Activated T-helper 1 cell treated with anti-CD3 and anti-CD28 coated beads, Interleukin-2, amount 50 U/mL, for 16 hours (primary cell): ENCODE results near the gene ANKRD10.

Experiments
- DNase-seq, 2 donors: peaks; one replicate each; pipeline ENCODE4 v3.0.0-alpha.2; 2020; ENCODE audit warnings: low read depth in 1 of 2, low spot score in 1 of 2

ANKRD10 gene

GRCh38 chr13:110944968-110945927, 30.4 kb upstream of the ANKRD10 start:
- no peak for DNase-seq

DNA sequence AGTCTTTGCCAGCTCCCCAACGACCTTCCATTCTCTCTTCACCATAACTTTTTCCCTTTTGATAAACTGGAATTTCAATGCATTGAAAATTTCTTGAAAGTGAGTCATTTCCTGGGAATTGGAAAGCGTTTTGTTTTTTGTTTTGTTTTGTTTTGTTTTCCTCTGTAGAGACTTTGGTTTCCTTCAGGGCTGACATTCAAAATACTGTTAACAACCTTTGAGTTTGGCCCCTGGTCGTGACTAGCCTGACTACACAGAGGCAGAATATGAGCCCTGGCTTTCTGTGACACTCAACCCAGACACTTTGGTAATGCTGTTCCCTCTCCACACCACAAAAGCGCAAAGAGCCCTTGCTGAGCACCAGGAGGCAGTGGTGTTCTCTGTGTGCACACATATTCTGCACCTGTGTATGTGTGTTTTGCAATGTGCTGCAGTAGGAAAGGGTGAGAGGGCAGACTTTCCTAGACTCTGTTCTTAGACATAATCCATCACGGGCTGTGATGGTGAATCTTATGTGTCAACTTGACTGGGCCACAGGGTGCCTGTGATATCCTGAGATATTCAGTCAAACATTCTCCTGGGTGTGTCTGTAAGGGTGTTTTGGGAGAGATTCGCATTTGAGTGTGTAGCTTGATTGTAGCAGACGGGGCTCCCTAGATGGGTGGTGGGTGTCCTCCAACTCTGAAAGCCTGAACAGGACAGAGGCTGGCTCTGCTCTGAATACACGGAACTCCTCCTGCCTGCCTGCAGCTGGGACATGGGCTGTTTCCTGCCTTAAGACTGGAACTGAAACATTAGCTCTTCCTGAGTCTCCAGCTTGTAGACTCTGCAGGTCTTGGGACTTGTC, 29.5 kb upstream of the ANKRD10 start:
- DNase-seq, result no peak

GRCh38 chr13:110942248-110942981, 27.5 kb upstream of the ANKRD10 start:
- no peak for DNase-seq

GRCh38 chr13:110938662-110939421, 24.0 kb upstream of the ANKRD10 start:
- DNase-seq, result no peak

DNA sequence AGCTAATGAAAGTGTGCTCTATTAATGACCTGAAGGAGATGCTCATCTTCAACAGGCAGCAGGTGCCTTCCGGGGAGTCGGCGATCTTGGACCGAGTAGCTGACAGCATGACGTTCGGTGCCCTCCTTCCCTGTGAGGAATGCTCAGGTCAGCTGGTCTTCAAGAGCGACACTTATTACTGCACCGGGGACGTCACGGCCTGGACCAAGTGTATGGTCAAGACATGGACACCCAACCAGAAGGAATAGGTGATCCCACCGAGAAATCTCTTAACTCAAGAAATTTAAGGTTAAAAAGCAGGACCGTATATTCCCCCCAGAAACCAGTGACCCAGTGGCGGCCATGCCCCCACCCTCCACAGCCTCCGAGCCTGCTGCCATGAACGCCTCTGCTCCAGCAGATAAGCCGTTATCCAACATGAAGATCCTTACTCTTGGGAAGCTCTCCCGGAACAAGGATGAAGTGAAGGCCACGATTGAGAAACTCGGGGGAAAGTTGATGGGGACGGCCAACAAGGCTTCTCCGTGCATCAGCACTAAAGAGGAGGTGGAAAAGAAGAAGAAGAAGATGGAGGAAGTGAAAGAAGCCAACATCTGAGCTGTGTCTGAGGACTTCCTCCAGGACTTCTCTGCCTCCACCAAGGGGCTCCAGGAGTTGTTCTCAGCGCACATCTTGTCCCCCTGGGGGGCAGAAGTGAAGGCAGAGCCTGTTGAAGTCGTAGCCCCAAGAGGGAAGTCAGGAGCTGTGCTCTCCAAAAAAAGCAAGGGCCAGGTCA, 22.8 kb upstream of the ANKRD10 start:
- no peak for DNase-seq

- DNase-seq, result no peak
These were observed 21.6 kb upstream of the ANKRD10 start for GRCh38 chr13:110936519-110936918.

- no peak for DNase-seq
These were observed 17.7 kb upstream of the ANKRD10 start for GRCh38 chr13:110932588-110932987.

GRCh38 chr13:110929104-110929777, 14.4 kb upstream of the ANKRD10 start:
- no peak for DNase-seq

GRCh38 chr13:110925023-110925612, 10.2 kb upstream of the ANKRD10 start:
- no peak for DNase-seq

DNA sequence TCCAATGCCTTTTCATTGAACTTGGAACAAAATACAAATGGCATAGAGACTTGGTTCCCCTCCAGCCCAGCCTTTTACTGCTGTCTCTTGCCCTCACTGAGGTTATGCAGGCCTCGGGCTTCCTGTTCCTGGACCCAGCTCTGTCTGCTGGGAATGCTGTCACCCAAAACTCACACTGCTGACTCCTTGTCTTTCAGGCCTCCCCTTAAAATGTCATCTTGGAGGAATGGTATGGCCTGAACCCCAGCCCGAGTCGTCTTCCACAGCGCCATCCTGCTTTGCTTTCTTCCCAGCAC, 9.7 kb upstream of the ANKRD10 start:
- no peak for DNase-seq

DNA sequence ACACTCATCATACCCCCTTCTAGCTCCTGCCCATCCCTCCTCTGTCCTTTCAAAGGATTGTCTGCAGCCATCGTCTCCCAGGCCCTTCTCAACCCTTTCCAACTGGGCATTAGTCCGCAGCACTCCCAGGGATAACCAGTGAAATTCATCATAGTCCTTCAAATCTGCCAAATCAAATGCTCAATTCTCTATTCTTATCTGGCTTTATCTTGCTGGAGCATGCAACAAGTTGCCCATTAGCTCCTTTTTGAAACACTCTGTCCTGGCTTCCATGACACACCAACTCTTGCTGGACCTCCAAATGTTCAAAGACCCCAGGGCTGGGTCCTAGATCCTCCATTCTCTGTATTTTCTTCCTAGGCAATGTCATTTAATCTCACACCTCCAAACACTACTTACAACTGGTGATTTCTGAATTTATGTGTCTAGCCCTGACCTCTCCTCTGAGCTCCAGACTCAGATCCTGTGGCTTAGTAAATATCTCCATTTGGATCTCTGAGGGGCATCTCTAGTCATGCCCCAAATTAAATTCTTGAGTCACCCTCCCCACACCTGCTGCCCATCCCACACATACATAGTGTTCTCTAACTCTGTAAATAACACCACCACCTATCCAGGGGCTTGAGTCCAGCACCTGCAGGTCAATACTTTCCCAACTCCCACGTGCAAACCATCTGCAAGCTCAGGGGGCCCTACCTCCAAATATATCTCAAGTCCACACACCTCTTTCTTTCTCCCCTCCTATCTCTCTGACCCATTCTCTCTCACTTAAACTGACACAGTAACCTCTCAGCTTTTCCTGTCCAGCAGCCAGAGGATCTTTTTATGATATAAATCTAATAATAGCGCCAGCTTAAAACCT, 9.1 kb upstream of the ANKRD10 start:
- no peak for DNase-seq

DNA sequence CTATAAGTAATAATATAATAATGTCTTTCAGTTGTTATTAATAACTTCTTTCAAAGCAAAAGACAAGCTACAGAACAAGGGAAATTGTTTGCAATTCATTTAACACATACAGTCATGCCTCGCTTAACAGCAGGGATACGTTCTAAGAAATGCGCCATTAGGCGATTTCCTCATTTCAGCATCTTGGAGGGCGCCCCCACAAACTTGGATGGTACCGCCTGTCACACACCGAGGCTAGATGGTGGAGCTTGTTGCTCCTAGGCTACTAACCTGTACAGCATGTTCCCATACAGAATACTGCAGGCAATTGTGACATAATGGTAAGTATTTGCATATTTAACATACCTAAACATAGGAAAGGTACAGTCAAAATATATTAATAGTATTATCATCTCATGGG, 8.2 kb upstream of the ANKRD10 start:
- DNase-seq, result no peak

- DNase-seq, result no peak
These were observed 7.6 kb upstream of the ANKRD10 start for GRCh38 chr13:110922506-110922905.

- DNase-seq, result no peak
These were observed 6.8 kb upstream of the ANKRD10 start for GRCh38 chr13:110921695-110922094.

DNA sequence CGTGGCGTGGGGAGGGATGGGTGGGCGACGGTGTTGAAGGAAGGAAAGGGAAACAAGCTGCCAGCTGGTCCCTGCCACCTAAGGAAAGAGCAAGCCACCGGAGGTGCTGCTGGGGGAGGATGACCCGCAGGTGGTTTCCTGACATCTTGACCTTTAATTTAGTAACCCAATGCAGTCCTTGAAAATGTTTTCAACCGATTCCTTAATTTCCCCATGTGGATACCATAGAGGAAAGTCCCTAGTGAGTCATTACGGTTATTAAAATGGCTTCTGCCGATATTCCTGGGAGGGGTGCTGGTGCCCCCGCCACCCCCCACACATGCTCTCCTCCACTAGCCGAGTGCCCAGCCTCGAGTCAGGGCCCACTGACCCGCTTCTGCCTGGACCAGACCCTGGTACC, 6.3 kb upstream of the ANKRD10 start:
- no peak for DNase-seq

- no peak for DNase-seq
These were observed 5.2 kb upstream of the ANKRD10 start for GRCh38 chr13:110920038-110920437.

DNA sequence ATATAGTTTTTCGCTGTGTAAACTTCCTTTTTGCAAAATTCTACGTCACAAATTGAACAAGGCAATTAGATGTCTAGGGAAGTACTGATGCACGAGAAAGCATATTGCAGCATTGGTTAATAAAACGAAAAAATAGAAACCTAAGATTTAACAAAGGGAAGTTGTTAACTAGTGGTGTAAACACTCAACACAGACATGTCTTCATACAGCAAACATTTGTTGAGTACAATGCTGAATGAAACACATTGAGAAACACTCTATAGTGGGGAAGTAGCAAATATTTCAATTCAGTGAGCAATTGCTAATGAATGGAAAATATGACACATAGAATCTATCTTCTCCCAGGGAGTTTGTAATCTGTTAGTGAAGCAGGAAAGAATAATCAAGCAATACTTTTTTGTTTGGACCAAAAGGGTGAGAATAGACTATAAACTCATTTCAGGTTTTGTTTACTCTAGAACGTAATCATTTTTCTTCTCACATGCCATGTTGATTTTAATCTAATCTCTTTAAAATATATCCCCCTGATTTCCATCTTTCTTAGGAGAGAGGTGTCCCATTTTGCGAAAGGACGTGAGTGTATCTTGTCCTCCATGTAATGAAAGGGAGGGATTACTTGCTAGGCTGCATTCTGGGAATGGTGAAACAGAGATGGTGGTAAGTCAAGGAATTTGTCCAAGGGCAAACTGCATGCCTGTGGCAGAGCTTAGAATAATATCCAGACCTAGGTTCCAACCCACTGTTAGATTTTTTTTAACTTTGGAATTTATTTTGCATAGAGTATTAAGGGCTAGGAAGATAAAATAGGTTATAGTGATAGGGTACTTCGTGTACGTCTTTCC, 1.7 kb upstream of the ANKRD10 start:
- no peak for DNase-seq
